GM19025 (cell line): ENCODE data around the gene SPG11.
"Not testable (repeated sequence)": the region's sequence is repeated elsewhere in the genome, so short reads cannot be mapped to it uniquely, and the experiment has no call there.

ENCODE experiments used
- ATAC-seq: cut with Tn5 transposase; IDR thresholded peaks from one replicate; pipeline ENCODE4 v1.9.1; 2021; ENCODE audit warnings: mild to moderate bottlenecking, low read depth, moderate library complexity; ENCODE audit not compliant: unreplicated experiment

SPG11 gene

GRCh38 chr15:44566155-44566540 lies 97.3 kb downstream of the SPG11 start:
- ATAC-seq: no peak

- ATAC-seq: no peak
Observed at GRCh38 chr15:44565387-44566154, 97.9 kb downstream of the SPG11 start.

- ATAC-seq: not testable (repeated sequence)
Observed at GRCh38 chr15:44560926-44561325, 102.5 kb downstream of the SPG11 start.

GRCh38 chr15:44554934-44555723 lies 108.3 kb downstream of the SPG11 start:
- ATAC-seq: no peak

- no peak for ATAC-seq
Observed at GRCh38 chr15:44550734-44551133, 112.7 kb downstream of the SPG11 start.

- no peak for ATAC-seq
Observed at GRCh38 chr15:44550256-44550655, 113.2 kb downstream of the SPG11 start.

- not testable (repeated sequence) for ATAC-seq
Observed at GRCh38 chr15:44549152-44549551, 114.3 kb downstream of the SPG11 start.

- ATAC-seq: peak; percentile 67
Observed at GRCh38 chr15:44545913-44546802, 117.3 kb downstream of the SPG11 start.

- not testable (repeated sequence) for ATAC-seq
Observed at GRCh38 chr15:44544745-44545144, 118.7 kb downstream of the SPG11 start.

GRCh38 chr15:44542596-44542995 lies 120.9 kb downstream of the SPG11 start:
- ATAC-seq: no peak

GRCh38 chr15:44541282-44541958 lies 122.0 kb downstream of the SPG11 start:
- ATAC-seq: no peak

- no peak for ATAC-seq
Observed at GRCh38 chr15:44537735-44538240, 125.7 kb downstream of the SPG11 start.

GRCh38 chr15:44536962-44537734 lies 126.3 kb downstream of the SPG11 start, which contains the start of gene EIF3J:
Gene EIF3J (plus strand): TSS chr15:44537147. CDS start chr15:44537195, 48 bp downstream.
- ATAC-seq: peak; percentile 82

- peak; percentile 53 for ATAC-seq
Observed at GRCh38 chr15:44536302-44536961, 127.0 kb downstream of the SPG11 start.

- ATAC-seq: no peak
Observed at GRCh38 chr15:44535523-44536301, 127.8 kb downstream of the SPG11 start.

- ATAC-seq: no peak
Observed at GRCh38 chr15:44535092-44535491, 128.4 kb downstream of the SPG11 start.

GRCh38 chr15:44532689-44533088 lies 130.8 kb downstream of the SPG11 start:
- no peak for ATAC-seq

GRCh38 chr15:44532275-44532674 lies 131.2 kb downstream of the SPG11 start:
- ATAC-seq: not testable (repeated sequence)
